Activated T-helper 2 cell treated with anti-CD3 and anti-CD28 coated beads, Interferon-gamma antibody, Interleukin-2, Interleukin-4, amounts not matched to agents 10 μg/mL and 5 μg/mL and 100 μg/mL, durations not matched to agents 14 hours and 24 hours and 36 hours (primary cell): ENCODE measurements around the gene ITFG1. TPM values are rescaled to one million over a fixed set of nuclear protein-coding genes. Genes with fewer than 3 reads are reported as not detected.

Source experiments
- DNase-seq: peaks from one replicate; pipeline ENCODE4 v3.0.0; 2021; ENCODE audit warnings: low spot score
- H3K27ac Mint-ChIP-seq: one replicate; pipeline ENCODE4 v1.8.0; 2021; ENCODE audit warnings: mixed read lengths
- H3K27me3 Mint-ChIP-seq: one replicate; pipeline ENCODE4 v1.8.0; 2021; ENCODE audit warnings: low read depth, mixed read lengths
- H3K36me3 Mint-ChIP-seq: one replicate; pipeline ENCODE4 v1.8.0; 2021; ENCODE audit warnings: low read depth, mixed read lengths
- H3K4me1 Mint-ChIP-seq: one replicate; pipeline ENCODE4 v1.8.0; 2021; ENCODE audit warnings: low read depth, mixed read lengths
- H3K4me3 Mint-ChIP-seq: one replicate; pipeline ENCODE4 v1.8.0; 2021; ENCODE audit warnings: low read depth, mild to moderate bottlenecking, moderate library complexity, mixed read lengths
- H3K9me3 Mint-ChIP-seq: one replicate; pipeline ENCODE4 v1.8.0; 2021; ENCODE audit warnings: mixed read lengths
- intact Hi-C: fragments of 100-400 bp; cut with micrococcal nuclease; formaldehyde crosslinking; loops from one replicate; pipeline ENCODE4 v1.15.1; 2023
- total RNA-seq: library from RNA; stranded (reverse); gene quantifications from 2 replicates; pipeline ENCODE4 v1.2.3, GENCODE V29; 2022

Gene ITFG1
- total RNA-seq, 1 donor from 2014 or later = 28.7 TPM

- DNase-seq = no peak
- Mint-ChIP-seq H3K27me3 (peaks cover 31% of the 10 kb centered on the region), H3K4me3 (no peak overlapping the region), H3K27ac (no peak overlapping the region), H3K4me1 (peaks cover 6% of the 10 kb centered on the region), H3K9me3 (no peaks in the 10 kb centered on the region), H3K36me3 (no peaks in the 10 kb centered on the region)
- intact Hi-C loops = no loop called here
These were observed 351.5 kb downstream of the ITFG1 start for GRCh38 chr16:47109361-47109760.

Other genes with a start within 250 kb of the ITFG1 start
- gene PHKB, start 268 bp upstream of the ITFG1 start, total RNA-seq = 29.7 and 34.6 TPM in 2 replicates